Neural cell (in vitro differentiated cells): ENCODE measurements around the gene PAK4. TPM values are rescaled to one million over a fixed set of nuclear protein-coding genes. Genes with fewer than 3 reads are reported as not detected.

Experiments used
- H2AFZ ChIP-seq: fragments of 200-600, 300-800 bp; sonication (generic), shearing (Covaris generic); 2 replicates; pipeline ENCODE4 v1.6.0; 2014; ENCODE audit warnings: low read depth, mild to moderate bottlenecking, antibody characterized with exemption, low read length, moderate library complexity
- H3F3A ChIP-seq: fragments of 200-600 bp; shearing (Covaris generic); 2 replicates; pipeline ENCODE4 v1.6.1; 2016; ENCODE audit warnings: mild to moderate bottlenecking, moderate library complexity, mixed read lengths, antibody characterized with exemption, low read length; ENCODE audit not compliant: insufficient read depth, poor library complexity, severe bottlenecking
- H3K27ac ChIP-seq: fragments of 200-600, 300-800 bp; sonication (generic), shearing (Covaris generic); 2 replicates; pipeline ENCODE4 v1.5.1; 2014; ENCODE audit warnings: mild to moderate bottlenecking, low read length, moderate library complexity
- H3K27me3 ChIP-seq: fragments of 300-800, 200-600 bp; sonication (generic), shearing (Covaris generic); 2 replicates; pipeline ENCODE4 v1.6.0; 2014; ENCODE audit warnings: mild to moderate bottlenecking, low read depth, low read length, moderate library complexity; ENCODE audit not compliant: insufficient read depth
- H3K36me3 ChIP-seq: fragments of 300-800, 200-600 bp; sonication (generic), shearing (Covaris generic); 2 replicates; pipeline ENCODE4 v1.5.1; 2014; ENCODE audit warnings: mild to moderate bottlenecking, antibody characterized with exemption, low read length, moderate library complexity; ENCODE audit not compliant: insufficient read depth
- H3K4me2 ChIP-seq: fragments of 300-800, 200-600 bp; sonication (generic), shearing (Covaris generic); 2 replicates; pipeline ENCODE4 v1.6.0; 2014; ENCODE audit warnings: mild to moderate bottlenecking, low read length
- H3K4me3 ChIP-seq: fragments of 300-800, 200-600 bp; sonication (generic), shearing (Covaris generic); 2 replicates; pipeline ENCODE4 v1.5.1; 2014; ENCODE audit warnings: mild to moderate bottlenecking, low read length, moderate library complexity
- H3K79me2 ChIP-seq: fragments of 200-600 bp; shearing (Covaris generic); replicated peaks from 2 replicates; pipeline ENCODE4 v1.6.0; 2014; ENCODE audit warnings: mild to moderate bottlenecking, low read length, moderate library complexity; ENCODE audit not compliant: insufficient read depth
- H3K9ac ChIP-seq: fragments of 300-800, 200-600 bp; sonication (generic), shearing (Covaris generic); 2 replicates; pipeline ENCODE4 v1.6.1; 2016; ENCODE audit warnings: mild to moderate bottlenecking, low read length, mixed read lengths
- H3K9me2 ChIP-seq: fragments of 200-600 bp; shearing (Covaris generic); 2 replicates; pipeline ENCODE4 v1.6.1; 2016; ENCODE audit warnings: mild to moderate bottlenecking, low read length, mixed read lengths; ENCODE audit not compliant: insufficient read depth
- H3K9me3 ChIP-seq: fragments of 200-600, 300-800 bp; sonication (generic), shearing (Covaris generic); 2 replicates; pipeline ENCODE4 v1.6.1; 2016; ENCODE audit warnings: mild to moderate bottlenecking, mixed run types, low read length, moderate library complexity, mixed read lengths
- H4K20me1 ChIP-seq: fragments of 200-600 bp; shearing (Covaris generic); 2 replicates; pipeline ENCODE4 v1.6.1; 2016; ENCODE audit warnings: mild to moderate bottlenecking, mixed run types; ENCODE audit not compliant: insufficient read depth
- EP300 ChIP-seq: fragments of 450-650 bp; conservative IDR thresholded peaks from 2 replicates; pipeline ENCODE4 v1.6.1; 2014; ENCODE audit warnings: antibody characterized with exemption, mild to moderate bottlenecking, moderate library complexity; ENCODE audit not compliant: poor library complexity, severe bottlenecking
- EZH2 ChIP-seq: fragments of 200-600, 300-800 bp; shearing (Covaris generic), sonication (generic); IDR thresholded peaks from 2 replicates; pipeline ENCODE4 v1.6.1; 2014; ENCODE audit warnings: antibody characterized with exemption, low read length, borderline replicate concordance, mild to moderate bottlenecking; ENCODE audit not compliant: insufficient read depth, poor library complexity, severe bottlenecking
- MXI1 ChIP-seq: fragments of 450-650 bp; conservative IDR thresholded peaks from 2 replicates; pipeline ENCODE4 v1.6.1; 2014; ENCODE audit warnings: antibody characterized with exemption, mild to moderate bottlenecking; ENCODE audit not compliant: poor library complexity, severe bottlenecking
- POLR2AphosphoS5 ChIP-seq: IDR thresholded peaks from 2 replicates; pipeline ENCODE4 v1.6.1; 2012
- RAD21 ChIP-seq: fragments of 450-650 bp; conservative IDR thresholded peaks from 2 replicates; pipeline ENCODE4 v1.6.1; 2014; ENCODE audit warnings: antibody characterized with exemption, mild to moderate bottlenecking, moderate library complexity
- REST ChIP-seq: IDR thresholded peaks from 2 replicates; pipeline ENCODE4 v1.6.1; 2012; ENCODE audit warnings: borderline replicate concordance
- SMC3 ChIP-seq: fragments of 450-650 bp; conservative IDR thresholded peaks from 2 replicates; pipeline ENCODE4 v1.6.1; 2014; ENCODE audit warnings: antibody characterized with exemption, mild to moderate bottlenecking, moderate library complexity; ENCODE audit not compliant: poor library complexity
- TAF1 ChIP-seq: IDR thresholded peaks from 2 replicates; pipeline ENCODE4 v1.6.1; 2012; ENCODE audit warnings: low read depth
- polyA plus RNA-seq: library from polyadenylated mRNA; depleted of rRNA; stranded (reverse); fragments of >200 nt; gene quantifications from 2 replicates; pipeline ENCODE4 v1.2.3, GENCODE V29; 2014
- TF ChIP-seq, protein P1 (sequence below): fragments of 450-650 bp; IDR thresholded peaks from 2 replicates; pipeline ENCODE4 v1.5.1; 2014; ENCODE audit warnings: antibody characterized with exemption, mild to moderate bottlenecking, moderate library complexity; ENCODE audit not compliant: poor library complexity, severe bottlenecking

PAK4 gene
- polyA plus RNA-seq, 1 donor from 2014 or later = 5.4 TPM

DNA sequence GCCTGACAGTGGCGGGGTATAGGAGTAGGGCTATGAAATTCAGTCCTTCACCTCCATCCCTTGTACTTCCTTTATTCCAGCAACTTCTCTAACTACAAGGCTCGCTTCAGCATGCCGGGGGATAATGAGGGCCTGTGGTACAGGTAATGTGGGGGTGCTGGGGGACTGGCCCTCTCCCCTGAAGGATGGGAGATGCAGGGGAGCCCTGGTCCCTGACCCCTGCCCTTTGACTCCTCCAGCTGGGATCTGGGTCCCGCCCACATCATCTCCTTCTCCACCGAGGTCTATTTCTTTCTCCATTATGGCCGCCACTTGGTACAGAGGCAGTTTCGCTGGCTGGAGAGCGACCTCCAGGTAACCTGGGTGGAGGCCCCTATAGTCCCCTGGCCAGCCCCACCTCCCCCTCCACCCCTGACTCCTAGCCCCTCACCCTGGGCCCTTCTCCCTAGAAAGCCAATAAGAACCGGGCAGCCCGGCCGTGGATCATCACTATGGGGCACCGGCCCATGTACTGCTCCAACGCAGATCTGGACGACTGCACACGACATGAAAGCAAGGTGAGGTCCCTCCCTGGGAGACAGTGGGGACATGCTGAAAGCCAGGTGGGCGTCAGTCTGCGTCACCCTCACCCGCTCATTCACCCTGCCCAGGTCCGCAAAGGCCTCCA is 25.0 kb upstream of the PAK4 start:
- Histone ChIP-seq H2AFZ (no peak overlapping the region), H3K4me2 (no peak overlapping the region), H4K20me1 (no peaks in the 10 kb centered on the region), H3K79me2 (no peaks in the 10 kb centered on the region), H3K36me3 (no peaks in the 10 kb centered on the region), H3K9me2 (no peaks in the 10 kb centered on the region), H3K9ac (no peak overlapping the region), H3K4me3 (no peak overlapping the region), H3K9me3 (no peaks in the 10 kb centered on the region), H3F3A (no peaks in the 10 kb centered on the region), H3K27ac (no peak overlapping the region), H3K27me3 (peaks cover 3% of the 10 kb centered on the region)
- no peak for TF ChIP-seq REST
- no peak for TF ChIP-seq SMC3
- TF ChIP-seq TAF1 = no peak
- no peak for TF ChIP-seq RAD21
- no peak for TF ChIP-seq EZH2
- no peak for TF ChIP-seq MXI1
- TF ChIP-seq, protein P1, sequence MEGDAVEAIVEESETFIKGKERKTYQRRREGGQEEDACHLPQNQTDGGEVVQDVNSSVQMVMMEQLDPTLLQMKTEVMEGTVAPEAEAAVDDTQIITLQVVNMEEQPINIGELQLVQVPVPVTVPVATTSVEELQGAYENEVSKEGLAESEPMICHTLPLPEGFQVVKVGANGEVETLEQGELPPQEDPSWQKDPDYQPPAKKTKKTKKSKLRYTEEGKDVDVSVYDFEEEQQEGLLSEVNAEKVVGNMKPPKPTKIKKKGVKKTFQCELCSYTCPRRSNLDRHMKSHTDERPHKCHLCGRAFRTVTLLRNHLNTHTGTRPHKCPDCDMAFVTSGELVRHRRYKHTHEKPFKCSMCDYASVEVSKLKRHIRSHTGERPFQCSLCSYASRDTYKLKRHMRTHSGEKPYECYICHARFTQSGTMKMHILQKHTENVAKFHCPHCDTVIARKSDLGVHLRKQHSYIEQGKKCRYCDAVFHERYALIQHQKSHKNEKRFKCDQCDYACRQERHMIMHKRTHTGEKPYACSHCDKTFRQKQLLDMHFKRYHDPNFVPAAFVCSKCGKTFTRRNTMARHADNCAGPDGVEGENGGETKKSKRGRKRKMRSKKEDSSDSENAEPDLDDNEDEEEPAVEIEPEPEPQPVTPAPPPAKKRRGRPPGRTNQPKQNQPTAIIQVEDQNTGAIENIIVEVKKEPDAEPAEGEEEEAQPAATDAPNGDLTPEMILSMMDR = no peak
- TF ChIP-seq EP300 = no peak
- TF ChIP-seq POLR2AphosphoS5 = no peak

DNA sequence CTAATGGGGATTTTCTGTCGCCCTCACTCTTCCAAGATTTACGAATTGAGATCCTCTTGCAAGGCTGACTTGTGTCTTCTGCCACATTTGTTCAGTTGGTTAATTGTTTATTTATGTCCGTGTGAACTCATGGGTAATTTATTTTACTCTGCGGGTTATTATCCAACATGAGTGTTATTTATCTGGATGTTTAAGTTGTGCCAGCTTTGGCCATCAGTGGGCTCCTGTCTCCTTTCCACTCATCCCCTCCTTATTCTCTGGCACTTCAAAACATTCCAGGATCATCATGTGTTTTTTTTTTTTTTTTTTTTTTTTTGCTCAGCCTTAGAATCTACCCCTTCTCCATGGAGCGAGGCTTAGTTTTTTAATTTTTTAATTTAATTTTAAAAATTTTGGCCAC is 22.4 kb upstream of the PAK4 start:
- Histone ChIP-seq H3K9ac (no peak overlapping the region), H2AFZ (no peak overlapping the region), H3K4me2 (no peak overlapping the region), H3K27me3 (peaks cover 3% of the 10 kb centered on the region), H3K36me3 (no peaks in the 10 kb centered on the region), H3K9me3 (no peaks in the 10 kb centered on the region), H3K9me2 (no peaks in the 10 kb centered on the region), H3F3A (no peaks in the 10 kb centered on the region), H3K4me3 (no peak overlapping the region), H3K79me2 (no peaks in the 10 kb centered on the region), H4K20me1 (no peaks in the 10 kb centered on the region), H3K27ac (no peak overlapping the region)
- TF ChIP-seq SMC3 = no peak

- Histone ChIP-seq H3K9me2 (no peaks in the 10 kb centered on the region), H3K4me3 (no peak overlapping the region), H3K27me3 (no peaks in the 10 kb centered on the region), H3K9ac (no peak overlapping the region), H4K20me1 (no peaks in the 10 kb centered on the region), H3K79me2 (no peaks in the 10 kb centered on the region), H3F3A (no peaks in the 10 kb centered on the region), H3K36me3 (no peaks in the 10 kb centered on the region), H2AFZ (no peak overlapping the region), H3K4me2 (no peak overlapping the region), H3K9me3 (no peaks in the 10 kb centered on the region), H3K27ac (no peak overlapping the region)
- TF ChIP-seq SMC3 (no peak), RAD21 (no peak), TAF1 (no peak), REST (no peak), POLR2AphosphoS5 (no peak), EZH2 (no peak), EP300 (no peak), MXI1 (no peak)
- TF ChIP-seq, protein P1 = no peak
Measured at GRCh38 chr19:39104186-39104596, 21.4 kb upstream of the PAK4 start.
